CD14-positive monocyte (primary cell): Measurements from ENCODE around the gene CXCL16. TPM values are rescaled to one million over a fixed set of nuclear protein-coding genes. Genes with fewer than 3 reads are reported as not detected.
"Not testable (repeated sequence)": the region's sequence is repeated elsewhere in the genome, so short reads cannot be mapped to it uniquely, and the experiment has no call there.

Experiments used
- DNase-seq, 3 donors: peaks; one replicate each; pipeline ENCODE4 v3.0.0-alpha.2; 2011 to 2022
- H2AFZ ChIP-seq: 2 replicates; pipeline ENCODE4 v1.6.0; 2012; ENCODE audit warnings: mild to moderate bottlenecking, low read depth, low read length, inconsistent platforms; ENCODE audit not compliant: insufficient read depth, poor library complexity, severe bottlenecking
- H3K27ac ChIP-seq, 2 donors: 1 replicate in 1 of 2; 2 replicates in 1 of 2; pipeline ENCODE4 v1.5.1; 2012 to 2013; ENCODE audit warnings: low read length in 2 of 2, control low read depth in 1 of 2, inconsistent platforms in 1 of 2, low read depth in 1 of 2, mild to moderate bottlenecking in 1 of 2
- H3K27me3 ChIP-seq, 2 donors: one replicate each; pipeline versions ENCODE4 v1.6.0 to v1.6.1; 2011 to 2013; ENCODE audit warnings: low read length in 2 of 2; ENCODE audit not compliant: control insufficient read depth in 2 of 2, insufficient read depth in 2 of 2
- H3K36me3 ChIP-seq, 2 donors: replicated peaks in 1 of 2; 1 replicate in 1 of 2; 2 replicates in 1 of 2; pipeline versions ENCODE4 v1.5.1 to v1.6.1; 2012 to 2013; ENCODE audit warnings: low read length in 2 of 2, control low read depth in 1 of 2, inconsistent platforms in 1 of 2, mild to moderate bottlenecking in 1 of 2; ENCODE audit not compliant: insufficient read depth in 2 of 2, control insufficient read depth in 1 of 2
- H3K4me1 ChIP-seq, 2 donors: 1 replicate in 1 of 2; 2 replicates in 1 of 2; pipeline versions ENCODE4 v1.5.1 to v1.6.1; 2012 to 2013; ENCODE audit warnings: low read length in 2 of 2, control low read depth in 1 of 2, inconsistent platforms in 1 of 2, mild to moderate bottlenecking in 1 of 2, moderate library complexity in 1 of 2; ENCODE audit not compliant: insufficient read depth in 2 of 2, control insufficient read depth in 1 of 2
- H3K4me2 ChIP-seq: replicated peaks from 2 replicates; pipeline ENCODE3; 2012; ENCODE audit warnings: low read length, moderate library complexity, mild to moderate bottlenecking; ENCODE audit not compliant: poor library complexity, severe bottlenecking; ENCODE audit errors: extremely low read depth
- H3K4me3 ChIP-seq, 3 experiments: fragments of 200-600 bp in 1 of 3; sonication (generic) in 1 of 3; replicated peaks in 1 of 3; 1 replicate in 2 of 3; 2 replicates in 1 of 3; pipeline ENCODE4 v1.5.1; 2011 to 2013; ENCODE audit warnings: low read length in 3 of 3, mild to moderate bottlenecking in 3 of 3, control low read depth in 2 of 3, low read depth in 2 of 3, inconsistent platforms in 1 of 3, moderate library complexity in 1 of 3
- H3K79me2 ChIP-seq: 2 replicates; pipeline ENCODE4 v1.6.0; 2012; ENCODE audit warnings: mild to moderate bottlenecking, control low read depth, inconsistent platforms, low read length, moderate library complexity; ENCODE audit not compliant: insufficient read depth
- H3K9ac ChIP-seq: 2 replicates; pipeline ENCODE4 v1.6.0; 2017; ENCODE audit warnings: low read length, mild to moderate bottlenecking; ENCODE audit not compliant: insufficient read depth, poor library complexity, severe bottlenecking
- H3K9me3 ChIP-seq, 2 donors: replicated peaks in 1 of 2; 1 replicate in 1 of 2; 2 replicates in 1 of 2; pipeline versions ENCODE4 v1.5.1 to v1.6.1; 2012 to 2013; ENCODE audit warnings: low read length in 2 of 2, control low read depth in 1 of 2; ENCODE audit not compliant: control insufficient read depth in 1 of 2, insufficient read depth in 1 of 2
- H4K20me1 ChIP-seq: 2 replicates; pipeline ENCODE4 v1.6.0; 2012; ENCODE audit warnings: mild to moderate bottlenecking, low read length, control low read depth, moderate library complexity; ENCODE audit not compliant: insufficient read depth
- H3K27ac Mint-ChIP-seq, 7 donors: one replicate each; pipeline ENCODE4 v1.8.0; 2020; ENCODE audit warnings: mild to moderate bottlenecking in 7 of 7, mixed read lengths in 7 of 7, moderate library complexity in 6 of 7, inconsistent platforms in 2 of 7
- H3K27me3 Mint-ChIP-seq, 3 donors: one replicate each; pipeline ENCODE4 v1.8.0; 2021 to 2022; ENCODE audit warnings: low read depth in 3 of 3, mild to moderate bottlenecking in 3 of 3, mixed read lengths in 3 of 3, moderate library complexity in 3 of 3, inconsistent platforms in 1 of 3
- H3K36me3 Mint-ChIP-seq, 2 donors: one replicate each; pipeline ENCODE4 v1.8.0; 2020; ENCODE audit warnings: mixed read lengths in 2 of 2, inconsistent platforms in 1 of 2, mild to moderate bottlenecking in 1 of 2
- H3K4me1 Mint-ChIP-seq: one replicate; pipeline ENCODE4 v1.8.0; 2020; ENCODE audit warnings: mild to moderate bottlenecking, mixed read lengths
- H3K4me3 Mint-ChIP-seq, 2 donors: one replicate each; pipeline ENCODE4 v1.8.0; 2020; ENCODE audit warnings: mild to moderate bottlenecking in 2 of 2, mixed read lengths in 2 of 2, moderate library complexity in 1 of 2
- H3K9me3 Mint-ChIP-seq, 7 donors: one replicate each; pipeline ENCODE4 v1.8.0; 2020 to 2022; ENCODE audit warnings: mixed read lengths in 7 of 7, mild to moderate bottlenecking in 6 of 7, moderate library complexity in 6 of 7, inconsistent platforms in 2 of 7
- WGBS: methylation state at CpG from one replicate; pipeline ENCODE4 v1.1.5; 2013; ENCODE audit warnings: missing lambda C conversion rate; ENCODE audit not compliant: insufficient coverage; 5-methylcytosine and 5-hydroxymethylcytosine counted together
- intact Hi-C, 2 donors: fragments of 100-400 bp; cut with micrococcal nuclease; formaldehyde crosslinking; loops; one replicate each; pipeline versions ENCODE4 v1.15.0 to v1.15.1; 2023
- polyA plus RNA-seq, 3 donors: library from polyadenylated mRNA; depleted of rRNA in 1 of 3; unstranded in 2 of 3; stranded (reverse) in 1 of 3; fragments of 300-500 nt in 2 of 3; fragments of >200 nt in 1 of 3; fragmentation: Illumina TruSeq in 2 of 3; gene quantifications; 1 replicate in 2 of 3; 2 replicates in 1 of 3; pipeline ENCODE4 v1.2.3, GENCODE V29; 2012 to 2021
- TF ChIP-seq, protein P1 (sequence below): fragments of 200-600 bp; IDR thresholded peaks from one replicate; pipeline ENCODE4 v1.8.0; 2022; ENCODE audit warnings: antibody characterized with exemption, mild to moderate bottlenecking

CXCL16 gene
- polyA plus RNA-seq, 3 donors: 68.1 to 204 (median 103) TPM

DNA sequence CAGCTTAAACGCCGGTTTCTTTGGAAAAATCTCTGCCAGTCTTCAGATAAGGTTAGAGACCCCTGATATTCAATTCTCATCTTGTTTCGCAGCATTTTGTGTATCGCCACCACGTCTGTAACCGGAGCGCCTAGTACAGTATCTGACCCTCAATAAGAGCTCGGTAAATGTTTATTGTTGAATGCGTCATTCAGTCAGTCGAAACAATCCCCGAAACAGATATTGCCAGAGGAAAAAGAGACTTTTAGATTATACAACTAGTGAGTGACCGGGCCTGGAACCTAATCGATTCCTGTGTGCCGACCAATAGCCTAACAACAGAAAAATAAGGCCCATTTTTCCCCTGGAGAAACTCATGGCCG is 36.4 kb downstream of the CXCL16 start:
- H3K4me3 Mint-ChIP-seq: peak overlapping the region; percentile 92 to 94
- Histone ChIP-seq H3K27ac (peak overlapping the region in 1 of 2 donors; percentile 84), H3K9ac (peak overlapping the region; percentile 83), H3K36me3 (no peaks in the 10 kb centered on the region), H4K20me1 (no peaks in the 10 kb centered on the region), H3K9me3 (peaks cover 0 to under 1% of the 10 kb centered on the region in 2 donors), H3K4me1 (peaks cover 15 to 16% of the 10 kb centered on the region in 2 donors), H3K27me3 (no peaks in the 10 kb centered on the region), H3K79me2 (peaks cover 46% of the 10 kb centered on the region), H3K4me2 (peak overlapping the region; percentile 84), H2AFZ (peak overlapping the region; percentile 100), H3K4me3 (peak overlapping the region; percentile 84 to 92 (median 92))
- H3K27me3 Mint-ChIP-seq: no peaks in the 10 kb centered on the region
- H3K36me3 Mint-ChIP-seq: peaks cover 0 to 5% of the 10 kb centered on the region in 2 donors
- H3K9me3 Mint-ChIP-seq: peaks cover 0 to 2% (median under 1%) of the 10 kb centered on the region in 7 donors
- peaks cover 28% of the 10 kb centered on the region for H3K4me1 Mint-ChIP-seq
- intact Hi-C loops: no loop called here
- H3K27ac Mint-ChIP-seq: peak overlapping the region in 4 of 7 donors; percentile 30 to 95 (median 64)
- DNase-seq: no peak
- TF ChIP-seq, protein P1, sequence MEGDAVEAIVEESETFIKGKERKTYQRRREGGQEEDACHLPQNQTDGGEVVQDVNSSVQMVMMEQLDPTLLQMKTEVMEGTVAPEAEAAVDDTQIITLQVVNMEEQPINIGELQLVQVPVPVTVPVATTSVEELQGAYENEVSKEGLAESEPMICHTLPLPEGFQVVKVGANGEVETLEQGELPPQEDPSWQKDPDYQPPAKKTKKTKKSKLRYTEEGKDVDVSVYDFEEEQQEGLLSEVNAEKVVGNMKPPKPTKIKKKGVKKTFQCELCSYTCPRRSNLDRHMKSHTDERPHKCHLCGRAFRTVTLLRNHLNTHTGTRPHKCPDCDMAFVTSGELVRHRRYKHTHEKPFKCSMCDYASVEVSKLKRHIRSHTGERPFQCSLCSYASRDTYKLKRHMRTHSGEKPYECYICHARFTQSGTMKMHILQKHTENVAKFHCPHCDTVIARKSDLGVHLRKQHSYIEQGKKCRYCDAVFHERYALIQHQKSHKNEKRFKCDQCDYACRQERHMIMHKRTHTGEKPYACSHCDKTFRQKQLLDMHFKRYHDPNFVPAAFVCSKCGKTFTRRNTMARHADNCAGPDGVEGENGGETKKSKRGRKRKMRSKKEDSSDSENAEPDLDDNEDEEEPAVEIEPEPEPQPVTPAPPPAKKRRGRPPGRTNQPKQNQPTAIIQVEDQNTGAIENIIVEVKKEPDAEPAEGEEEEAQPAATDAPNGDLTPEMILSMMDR: no peak
- WGBS: 13% methylated on average over 7 of the region's 15 CpGs

DNA sequence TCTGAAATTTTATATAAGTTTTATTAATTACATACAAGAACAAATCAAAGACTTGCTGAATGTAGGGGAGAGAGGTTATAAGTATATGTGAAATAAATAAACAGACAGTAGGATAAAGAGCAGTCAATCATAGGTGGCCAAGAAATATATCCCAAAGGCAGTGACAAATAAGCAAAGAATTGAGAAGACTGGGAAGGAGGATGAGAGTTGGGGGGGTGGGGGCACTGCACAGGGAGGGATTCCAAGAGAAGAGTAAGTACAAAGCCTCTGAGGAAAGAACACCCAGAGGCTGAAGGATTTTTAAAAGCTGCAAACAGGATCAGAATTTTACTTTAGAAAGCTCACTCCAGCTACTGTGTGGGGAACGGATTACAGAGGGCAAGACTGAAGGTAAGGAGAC is 38.6 kb downstream of the CXCL16 start:
- Histone ChIP-seq H3K4me2 (no peak overlapping the region), H3K4me3 (no peak overlapping the region), H3K36me3 (no peaks in the 10 kb centered on the region), H2AFZ (no peak overlapping the region), H3K27me3 (no peaks in the 10 kb centered on the region), H3K79me2 (peaks cover 57% of the 10 kb centered on the region), H3K9me3 (no peaks in the 10 kb centered on the region), H3K27ac (no peak overlapping the region), H3K9ac (no peak overlapping the region), H3K4me1 (peaks cover 18 to 22% of the 10 kb centered on the region in 2 donors), H4K20me1 (no peaks in the 10 kb centered on the region)
- Mint-ChIP-seq H3K27ac (no peak overlapping the region), H3K27me3 (no peaks in the 10 kb centered on the region), H3K4me1 (peaks cover 32% of the 10 kb centered on the region), H3K36me3 (peaks cover 7 to 11% of the 10 kb centered on the region in 2 donors), H3K9me3 (no peaks in the 10 kb centered on the region), H3K4me3 (no peak overlapping the region)
- no peak for DNase-seq
- intact Hi-C loops: no loop called here
- TF ChIP-seq, protein P1: no peak
- 100% methylated on average over 1 of the region's 1 CpG for WGBS

DNA sequence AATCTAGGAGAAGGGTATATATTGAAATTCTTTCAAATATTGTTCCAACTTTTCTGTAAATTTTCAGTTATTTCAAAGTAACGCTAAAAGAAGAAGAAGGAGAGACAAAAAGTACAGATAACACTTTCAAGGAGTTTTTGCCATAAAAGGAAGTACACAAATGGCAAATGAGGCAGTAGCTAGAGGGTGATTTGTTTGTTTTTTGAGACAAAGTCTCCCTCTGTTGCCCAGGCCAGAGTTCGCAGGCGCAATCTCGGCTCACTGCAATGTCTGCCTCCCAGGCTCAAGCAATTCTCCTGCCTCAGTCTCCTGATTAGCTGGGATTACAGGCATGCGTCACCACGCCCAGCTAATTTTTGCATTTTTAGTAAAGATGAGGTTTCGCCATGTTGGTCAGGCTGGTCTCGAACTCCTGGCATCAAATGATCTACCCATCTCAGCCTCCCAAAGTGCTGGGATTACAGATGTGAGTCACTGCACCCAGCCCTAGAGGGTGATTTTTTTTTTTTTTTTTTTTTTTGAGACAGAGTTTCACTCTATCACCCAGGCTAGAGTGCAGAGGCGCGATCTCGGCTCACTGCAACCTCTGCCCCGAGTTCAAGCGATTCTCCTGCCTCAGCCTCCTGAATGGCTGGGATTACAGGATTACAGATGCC is 40.2 kb downstream of the CXCL16 start:
- Mint-ChIP-seq H3K4me1 (peaks cover 28% of the 10 kb centered on the region), H3K36me3 (peaks cover 7 to 11% of the 10 kb centered on the region in 2 donors)
- H3K36me3 ChIP-seq, H3K27me3 Mint-ChIP-seq, intact Hi-C loops, H3K4me2 ChIP-seq, H3K9ac ChIP-seq, H3K4me3 Mint-ChIP-seq, H4K20me1 ChIP-seq, H3K4me3 ChIP-seq, H2AFZ ChIP-seq, H3K9me3 ChIP-seq, H3K9me3 Mint-ChIP-seq, H3K27ac ChIP-seq, H3K27me3 ChIP-seq, DNase-seq, H3K27ac Mint-ChIP-seq: not testable (repeated sequence)
- H3K4me1 ChIP-seq: peaks cover 15 to 20% of the 10 kb centered on the region in 2 donors
- 100% methylated on average over 3 of the region's 13 CpGs for WGBS
- H3K79me2 ChIP-seq: peaks cover 62% of the 10 kb centered on the region
